CD4-positive, alpha-beta T cell treated with Interleukin-1 beta for 1 hour (primary cell): ENCODE results near the gene CAPN1.
"Not testable (repeated sequence)": the region's sequence is repeated elsewhere in the genome, so short reads cannot be mapped to it uniquely, and the experiment has no call there.

Source experiments
- DNase-seq, 2 donors: peaks; one replicate each; pipeline ENCODE4 v3.0.0-alpha.2; 2020 to 2022

Gene CAPN1

DNA sequence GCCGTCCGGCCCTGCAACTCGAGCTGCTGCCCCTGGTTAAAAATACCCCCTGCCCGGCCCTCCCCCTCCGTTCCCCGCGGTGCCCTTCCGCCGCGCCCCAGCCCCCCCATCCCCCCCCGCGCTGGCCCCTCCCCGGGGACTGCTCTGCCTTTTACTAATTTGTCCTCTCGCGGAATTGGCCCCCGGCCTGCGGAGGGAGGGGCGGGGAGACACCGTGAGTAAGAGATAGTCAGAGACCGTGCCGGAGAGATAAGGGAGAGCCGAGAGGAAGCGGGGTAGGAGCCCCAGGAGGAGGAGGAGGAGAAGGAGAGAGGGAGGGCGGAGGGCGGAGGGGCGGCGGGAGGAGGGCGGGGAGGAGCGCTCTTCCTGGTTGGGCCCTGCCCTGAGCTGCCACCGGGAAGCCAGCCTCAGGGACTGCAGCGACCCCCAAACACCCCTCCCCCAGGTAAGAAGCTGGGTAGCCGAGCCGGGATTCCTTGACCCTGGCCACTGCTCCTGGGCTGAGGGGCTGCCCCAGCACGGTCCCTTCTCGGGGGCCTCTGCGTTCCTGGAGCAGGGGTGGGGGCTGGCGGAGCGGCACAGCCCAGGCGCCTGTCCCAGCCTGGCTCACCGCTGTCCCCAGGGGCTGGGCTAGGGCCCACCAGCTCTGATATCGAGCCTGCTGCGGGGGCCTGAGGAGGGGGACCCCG lies at the start of gene CAPN1:
Gene CAPN1, plus strand, starts transcription at position 360 of the 689 bp plus-strand sequence. CDS start 774 bp downstream, outside the sequence.
- peak; percentile 71 to 80 for DNase-seq

DNA sequence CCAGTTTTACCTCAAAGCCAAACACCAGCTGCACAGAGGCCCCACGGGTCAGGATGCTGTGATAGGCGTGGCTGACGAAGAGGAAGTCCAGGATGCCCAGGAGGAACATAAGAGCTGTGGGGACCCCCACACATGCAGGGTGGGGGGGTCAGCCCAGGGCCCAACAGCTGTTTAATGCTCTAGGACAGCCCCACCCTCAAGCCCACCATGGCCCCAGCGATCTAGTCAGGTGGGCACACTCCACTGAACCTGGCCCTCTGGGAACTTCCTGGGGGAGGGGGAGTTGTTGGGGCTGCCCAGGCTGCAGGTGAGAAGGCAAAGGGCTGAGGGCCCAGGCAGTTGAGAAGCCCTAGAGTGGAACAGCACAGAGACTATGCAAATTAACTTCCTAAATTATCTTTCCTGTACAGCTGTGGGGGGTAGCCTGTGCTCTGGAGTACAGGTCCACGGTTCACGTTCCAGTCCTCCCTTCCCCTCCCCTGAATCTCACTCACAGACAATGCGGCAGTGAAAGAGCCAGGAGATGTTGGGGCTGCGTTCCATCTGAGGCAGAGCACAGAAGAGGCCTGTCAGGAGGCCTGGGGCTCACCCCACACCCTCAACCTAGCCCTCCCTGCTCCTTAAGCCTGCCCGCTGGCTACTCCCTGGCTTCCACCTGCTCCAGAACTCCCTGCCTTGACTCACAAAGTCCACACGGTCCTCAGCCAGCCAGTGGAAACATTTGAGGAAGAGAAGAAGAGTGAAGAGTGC lies 49.3 kb upstream of the CAPN1 start:
- peak in 1 of 2 donors; percentile 63 for DNase-seq

DNA sequence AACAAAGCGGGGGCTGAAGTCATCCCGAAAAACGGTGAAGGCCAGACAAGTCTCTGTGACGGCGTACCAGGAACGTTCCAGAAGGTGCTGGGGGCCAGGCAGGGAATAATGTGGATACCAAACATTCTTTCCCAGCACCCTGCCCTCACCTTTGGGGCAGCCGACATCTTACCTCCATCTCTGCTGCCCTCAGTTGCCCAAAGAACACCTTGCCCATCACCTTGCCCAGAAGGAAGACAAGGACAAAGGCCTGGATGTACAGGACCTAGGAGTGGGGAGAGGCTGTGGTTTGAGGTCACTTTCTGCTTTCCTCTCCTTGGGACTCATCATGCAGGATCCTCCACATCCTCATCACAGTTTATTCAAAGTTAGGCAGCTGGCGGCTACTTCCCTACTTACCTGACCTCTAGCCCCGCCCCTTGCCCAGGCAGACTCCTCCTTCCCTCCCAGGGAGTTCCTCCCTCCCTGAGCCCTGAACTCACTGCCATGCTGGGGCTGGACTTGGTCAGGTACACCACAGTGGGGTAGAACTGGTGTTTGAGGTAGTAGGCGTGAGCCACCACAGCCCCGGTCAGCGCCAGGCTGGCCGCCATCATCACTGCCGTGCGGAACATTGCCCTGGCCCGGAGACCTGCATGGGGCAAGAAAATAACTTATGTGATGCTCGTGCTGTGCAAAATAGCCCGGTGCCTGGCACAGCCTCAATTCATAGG lies 48.6 kb upstream of the CAPN1 start:
- DNase-seq = peak; percentile 55 to 68

DNA sequence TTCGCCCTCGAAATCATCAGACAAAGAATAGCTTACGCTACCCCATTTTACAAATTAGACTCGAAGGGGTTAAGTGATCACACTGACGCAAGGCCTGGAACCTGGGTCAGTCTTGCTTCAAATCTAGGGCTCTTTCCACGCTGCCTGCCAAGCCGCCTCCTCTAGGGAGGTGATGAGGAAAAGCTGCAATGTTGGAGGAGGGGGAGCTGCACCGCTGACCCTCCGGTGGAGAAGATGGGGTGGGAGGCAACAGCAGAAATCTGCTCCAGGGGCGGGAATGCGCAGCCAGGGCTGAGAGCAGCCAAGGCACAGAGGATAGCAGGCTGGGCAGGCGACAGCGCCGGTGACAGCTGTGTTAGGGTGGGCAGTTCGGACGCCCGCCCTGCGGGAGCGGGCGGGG lies 48.0 kb upstream of the CAPN1 start:
- no peak for DNase-seq

DNA sequence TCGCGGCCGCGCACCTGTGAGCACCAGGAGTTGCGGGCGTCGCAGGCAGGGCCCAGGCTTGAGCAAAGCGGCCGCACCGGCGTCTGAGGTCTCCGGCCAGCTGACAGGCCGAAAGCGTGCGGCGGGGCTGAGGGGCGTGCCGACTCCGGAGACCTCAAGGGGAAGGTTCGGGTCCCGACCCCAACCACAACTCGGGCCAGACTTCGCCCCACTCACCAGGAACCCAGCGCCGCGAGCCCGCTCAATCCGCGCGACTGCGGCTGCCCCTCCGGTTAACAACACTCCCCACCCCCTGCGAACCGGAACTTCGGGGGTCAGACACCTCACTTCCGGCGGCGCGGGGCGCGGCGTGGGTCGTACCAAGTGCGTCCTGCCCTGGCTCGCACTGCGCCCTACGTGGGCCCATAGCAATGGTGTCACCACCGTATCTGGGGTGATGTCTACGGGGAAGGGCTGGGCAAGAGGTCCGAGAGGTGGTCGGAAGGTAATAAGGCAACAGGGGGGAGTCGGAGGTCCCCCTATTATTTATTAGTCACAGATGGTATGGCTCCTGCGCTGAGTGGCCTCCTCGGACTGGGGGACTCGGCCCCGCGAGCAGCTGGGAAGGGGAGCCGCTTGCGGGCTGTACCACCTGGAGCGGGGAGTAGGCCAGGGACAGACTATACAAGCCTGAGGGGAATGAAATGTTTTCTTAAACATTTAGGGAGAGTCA lies 47.3 kb upstream of the CAPN1 start, which contains the start of gene SYVN1:
Gene SYVN1, minus strand, starts transcription at position 280 of the 712 bp plus-strand sequence. CDS start 918 bp downstream, outside the sequence.
- peak; percentile 90 to 93 for DNase-seq

DNA sequence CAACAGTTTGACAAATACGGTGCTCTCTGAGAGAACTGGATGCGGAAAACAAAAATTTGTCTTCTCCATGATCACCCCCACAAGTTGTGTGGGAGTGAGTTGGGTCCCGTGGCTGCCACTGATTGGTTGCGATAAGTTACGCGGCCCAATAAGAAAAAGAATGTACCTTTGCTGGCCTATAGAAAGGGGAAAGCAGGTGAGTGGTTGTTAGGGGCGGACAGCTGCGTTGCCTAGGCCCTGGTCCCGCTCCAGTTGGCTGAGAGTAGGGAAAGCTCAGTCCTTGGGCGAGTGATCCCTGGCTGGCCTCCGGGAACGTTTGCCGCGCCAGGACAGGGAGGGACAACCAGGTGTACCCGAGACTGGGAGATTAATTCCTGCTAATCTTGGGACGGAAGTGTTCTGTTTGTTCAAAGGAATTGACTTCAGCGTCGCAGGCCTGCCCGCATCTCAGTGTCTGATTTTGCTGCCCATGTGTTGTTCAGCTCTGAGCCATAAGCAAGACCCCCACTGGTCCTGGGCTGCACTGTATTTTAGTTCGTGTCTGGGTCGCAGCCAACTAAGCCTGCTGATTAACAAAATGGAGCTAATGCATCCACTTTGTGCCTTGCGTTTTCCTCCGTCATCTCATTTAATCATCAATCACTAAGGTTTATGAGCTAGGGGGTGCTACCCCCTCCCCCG lies 46.6 kb upstream of the CAPN1 start:
- DNase-seq = peak; percentile 91 to 93

DNA sequence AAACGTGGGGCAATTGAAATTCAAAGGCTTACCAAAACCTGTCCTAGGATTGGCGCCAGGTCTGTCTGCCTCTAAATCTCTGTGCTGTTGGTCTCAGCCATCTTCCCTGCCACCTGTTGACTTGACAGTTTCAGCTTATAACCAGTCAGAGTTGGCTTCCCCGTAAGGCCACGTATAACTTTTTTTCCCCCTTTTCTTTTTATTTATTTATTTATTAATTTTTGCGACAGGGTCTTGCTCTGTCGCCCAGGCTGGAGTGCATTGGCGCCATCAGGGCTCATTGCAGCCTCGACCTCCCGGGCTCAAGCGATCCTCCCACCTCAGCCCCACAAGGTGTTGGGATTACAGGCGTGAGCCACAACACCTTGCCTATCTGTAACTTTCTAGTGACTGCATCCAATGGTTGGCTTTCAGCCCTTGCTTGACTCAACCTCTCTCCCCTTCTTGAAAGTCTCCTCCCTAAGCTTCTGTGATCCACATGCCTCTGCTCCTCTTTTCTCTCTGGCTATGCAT lies 46.0 kb upstream of the CAPN1 start:
- DNase-seq = no peak

DNA sequence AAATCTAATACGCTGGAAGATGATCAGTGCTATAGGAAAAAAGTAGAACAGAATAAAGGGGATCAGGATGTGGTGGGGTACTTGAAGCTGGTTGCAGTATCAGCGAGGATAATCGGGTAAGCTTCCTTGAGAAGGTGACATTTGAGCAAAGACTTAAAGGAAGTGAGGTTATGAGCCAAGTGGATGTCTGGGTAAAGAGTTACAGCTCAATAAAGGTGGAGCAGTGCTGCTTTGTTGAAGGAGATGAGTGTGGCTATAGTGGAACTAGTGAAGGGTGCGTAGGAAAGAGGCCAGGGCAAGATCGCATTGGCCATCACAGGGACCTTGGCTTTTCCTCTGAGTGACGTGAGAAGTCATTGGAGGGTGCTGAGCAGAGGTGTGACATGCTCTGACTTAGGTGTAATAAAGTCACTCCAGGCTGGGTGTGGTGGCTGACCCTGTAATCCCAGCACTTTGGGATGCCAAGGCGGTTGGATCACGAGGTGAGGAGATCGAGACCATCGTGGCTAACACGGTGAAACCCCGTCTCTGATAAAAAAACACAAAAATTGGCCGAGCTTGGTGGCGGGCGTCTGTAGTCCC lies 45.1 kb upstream of the CAPN1 start:
- no peak for DNase-seq

DNA sequence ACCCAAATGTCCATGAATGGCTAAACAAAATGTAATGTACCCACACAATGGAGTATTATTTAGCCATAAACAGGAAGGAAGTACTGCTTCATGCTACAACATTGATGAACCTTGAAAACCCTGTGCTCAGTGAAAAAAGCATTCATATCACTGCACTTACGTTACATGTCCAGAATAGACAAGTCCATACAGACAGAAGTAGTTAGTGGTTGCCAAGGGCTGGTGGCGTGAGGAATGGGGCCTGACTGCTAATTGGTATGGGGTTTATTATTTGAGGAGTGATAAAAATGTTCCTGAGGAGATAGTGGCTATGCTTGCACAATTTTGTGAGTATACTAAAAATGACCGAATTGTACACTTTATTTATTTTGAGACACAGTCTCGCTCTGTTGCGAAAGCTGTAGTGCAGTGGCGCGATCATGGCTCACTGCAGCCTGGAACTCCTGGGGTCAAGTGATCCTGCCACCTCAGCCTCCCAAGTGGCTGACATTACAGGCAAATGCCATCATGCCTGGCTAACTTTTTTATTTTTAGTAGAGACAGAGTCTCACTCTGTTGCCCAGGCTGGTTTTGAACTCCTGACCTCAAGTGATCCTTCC lies 39.7 kb upstream of the CAPN1 start:
- no peak for DNase-seq

DNA sequence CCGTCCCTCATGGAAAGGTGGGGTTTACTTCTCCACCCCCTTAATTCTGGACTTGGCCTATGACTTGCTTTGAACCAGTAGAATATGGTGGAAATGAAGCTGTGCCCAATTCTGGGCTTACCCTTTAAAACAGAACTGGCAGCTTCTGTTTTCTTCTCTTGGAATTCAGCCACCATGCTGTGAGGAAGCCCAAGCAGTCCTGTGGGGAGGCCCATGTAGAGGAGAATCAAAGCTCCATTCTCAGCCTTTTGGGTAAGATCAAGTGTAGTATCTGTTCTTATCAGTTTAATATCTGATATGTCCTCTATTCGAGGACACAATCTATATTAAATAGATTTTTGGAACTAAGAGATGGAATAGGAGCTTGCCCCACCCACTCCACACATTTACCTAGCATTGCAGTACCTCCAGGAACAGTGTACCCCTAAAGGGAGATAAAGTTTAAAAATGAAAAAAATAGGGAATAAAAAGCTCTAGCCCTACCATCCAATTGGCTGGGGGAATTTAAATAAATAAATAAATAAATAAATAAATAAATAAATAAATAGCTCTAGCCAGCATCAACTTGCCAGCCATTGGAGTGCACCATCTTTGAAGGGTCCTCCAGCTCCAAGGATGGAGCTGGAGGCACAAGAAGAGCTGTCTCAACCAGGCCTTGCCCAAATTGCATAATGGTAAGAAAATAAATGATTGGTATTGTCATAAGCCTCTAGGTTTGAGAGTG lies 34.2 kb upstream of the CAPN1 start:
- DNase-seq = no peak

DNA sequence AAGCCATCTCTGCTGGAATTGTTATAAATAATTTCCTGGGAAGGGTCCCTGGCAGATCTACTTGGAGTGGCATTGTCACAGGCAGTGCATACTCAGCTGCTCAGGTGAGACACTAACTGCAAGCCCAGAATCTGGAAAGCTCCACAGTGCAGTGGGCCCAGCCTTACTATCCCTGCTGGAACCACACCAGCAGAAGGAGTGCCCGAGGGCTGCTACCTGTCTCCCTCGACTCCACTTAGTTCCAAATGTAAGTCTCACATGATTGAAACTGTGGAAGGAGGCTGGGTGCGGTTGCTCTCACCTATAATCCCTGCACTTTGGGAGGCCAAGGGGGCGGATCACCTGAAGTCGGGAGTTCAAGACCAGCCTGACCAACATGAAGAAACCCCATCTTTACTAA lies 33.1 kb upstream of the CAPN1 start:
- no peak for DNase-seq

DNA sequence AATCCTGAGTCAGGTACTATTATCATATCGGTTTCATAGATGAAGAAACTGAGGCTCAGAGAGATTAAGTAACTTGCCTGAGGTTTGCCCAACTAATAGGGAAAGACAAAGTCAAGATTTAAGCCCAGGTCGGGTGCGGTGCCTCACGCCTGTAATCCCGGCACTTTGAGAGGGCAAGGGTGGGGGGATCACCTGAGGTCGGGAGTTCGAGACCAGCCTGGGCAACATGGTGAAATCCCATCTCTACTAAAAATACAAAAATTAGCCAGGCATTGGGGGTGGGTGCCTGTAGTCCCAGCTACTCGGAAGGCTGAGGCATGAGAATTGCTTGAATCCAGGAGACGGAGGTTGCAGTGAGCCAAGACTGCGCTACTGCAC lies 31.6 kb upstream of the CAPN1 start:
- DNase-seq = not testable (repeated sequence)

DNA sequence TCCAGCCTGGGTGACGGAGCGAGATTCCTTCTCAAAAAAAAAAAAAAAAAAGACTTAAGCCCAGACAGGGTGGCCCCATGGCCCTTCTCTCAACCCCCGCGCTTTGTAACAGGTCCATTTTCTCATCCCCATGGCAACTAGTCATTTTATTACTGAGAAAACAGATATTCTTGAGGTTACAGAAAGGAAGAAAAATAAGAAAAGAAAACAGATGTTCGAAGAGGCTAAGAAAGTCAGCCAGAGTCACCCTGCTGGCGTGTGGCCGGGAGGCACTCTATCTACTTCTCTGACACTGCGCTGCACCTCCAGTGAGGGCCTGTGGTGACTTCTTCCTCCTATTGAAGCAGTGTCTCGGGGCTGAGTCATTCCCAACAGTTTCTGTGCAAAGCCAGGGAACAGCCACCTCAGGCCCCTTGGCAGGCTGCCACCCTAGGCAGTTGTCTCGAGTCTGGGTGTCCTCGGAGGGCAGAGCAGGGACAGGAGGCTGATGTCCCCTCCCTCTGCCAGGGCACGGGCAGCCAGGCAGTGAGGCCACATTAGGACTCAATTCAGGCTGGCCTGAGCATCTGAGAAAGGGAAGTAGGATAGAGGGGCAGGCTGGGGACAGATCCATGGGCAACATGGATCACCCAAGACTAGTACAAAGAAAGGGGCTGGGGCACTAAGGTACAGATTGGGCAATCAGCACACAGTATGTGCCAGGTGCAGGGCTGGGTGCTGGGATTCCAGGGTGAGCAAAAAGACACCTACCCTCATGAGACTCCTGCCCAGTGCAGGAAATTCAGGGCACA lies 31.0 kb upstream of the CAPN1 start:
- peak in 1 of 2 donors; percentile 79 for DNase-seq

DNA sequence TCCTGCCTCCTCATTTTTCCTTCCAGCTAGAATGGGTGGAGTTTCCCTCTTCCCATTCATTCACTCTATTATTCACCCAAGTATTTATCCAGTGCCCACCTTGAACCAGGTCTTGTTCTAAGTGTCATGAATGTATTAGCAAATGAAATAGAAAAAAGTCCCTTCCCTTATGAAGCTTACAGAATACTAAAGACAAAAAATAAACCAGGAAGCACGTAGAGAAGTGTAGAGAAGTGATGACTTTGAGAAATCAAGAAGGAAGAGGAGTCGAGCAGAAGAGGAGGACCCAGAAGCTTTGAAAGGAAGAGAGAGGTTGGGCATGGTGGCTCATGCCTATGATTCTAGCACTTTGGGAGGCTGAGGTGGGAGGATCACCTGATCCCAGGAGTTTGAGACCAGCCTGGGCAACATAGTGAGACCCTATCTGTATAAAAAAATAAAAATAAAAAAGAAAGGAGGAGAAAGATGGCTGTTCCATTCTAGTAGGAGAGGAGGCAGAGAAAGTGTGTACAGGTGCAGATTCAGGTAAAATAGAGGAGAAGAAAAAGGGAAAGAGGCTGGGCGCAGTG lies 30.3 kb upstream of the CAPN1 start:
- DNase-seq = no peak

DNA sequence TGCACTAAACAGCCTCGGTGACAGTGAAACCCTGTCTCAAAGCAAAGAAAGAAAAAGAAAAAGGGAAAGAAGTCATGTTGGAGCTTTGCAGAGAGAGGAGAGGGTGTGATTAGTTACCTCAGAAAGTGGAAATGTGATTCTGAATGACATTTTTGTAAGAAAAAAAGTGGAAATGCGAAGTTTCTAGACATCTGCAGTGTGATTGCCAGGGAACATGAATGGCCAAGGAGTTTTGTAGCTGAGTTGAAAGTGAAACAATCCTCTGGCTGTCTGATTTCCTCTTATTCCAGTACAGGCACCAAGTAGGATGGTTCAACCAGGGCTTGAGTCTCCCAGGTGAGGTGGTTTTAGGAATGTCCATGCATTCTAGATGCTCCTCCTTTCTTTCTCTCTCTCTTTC lies 29.6 kb upstream of the CAPN1 start:
- DNase-seq = no peak

DNA sequence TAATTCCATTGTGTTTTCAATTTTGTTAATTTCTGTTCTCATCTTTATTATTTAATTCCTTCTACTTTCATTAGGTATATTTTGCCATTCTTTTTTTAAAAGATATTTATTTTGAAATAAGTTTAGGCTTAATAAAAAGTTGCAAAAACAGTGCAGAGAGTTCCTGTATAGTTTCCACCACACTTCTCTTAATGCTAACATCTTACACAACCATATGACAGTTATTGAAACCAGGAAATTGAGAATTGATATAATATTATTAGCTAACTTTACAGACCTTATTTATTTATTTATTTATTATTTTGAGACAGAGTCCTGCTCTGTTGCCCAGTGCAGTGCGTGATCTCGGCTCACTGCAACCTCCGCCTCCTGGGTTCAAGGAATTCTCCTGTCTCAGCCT lies 25.5 kb upstream of the CAPN1 start:
- no peak for DNase-seq

DNA sequence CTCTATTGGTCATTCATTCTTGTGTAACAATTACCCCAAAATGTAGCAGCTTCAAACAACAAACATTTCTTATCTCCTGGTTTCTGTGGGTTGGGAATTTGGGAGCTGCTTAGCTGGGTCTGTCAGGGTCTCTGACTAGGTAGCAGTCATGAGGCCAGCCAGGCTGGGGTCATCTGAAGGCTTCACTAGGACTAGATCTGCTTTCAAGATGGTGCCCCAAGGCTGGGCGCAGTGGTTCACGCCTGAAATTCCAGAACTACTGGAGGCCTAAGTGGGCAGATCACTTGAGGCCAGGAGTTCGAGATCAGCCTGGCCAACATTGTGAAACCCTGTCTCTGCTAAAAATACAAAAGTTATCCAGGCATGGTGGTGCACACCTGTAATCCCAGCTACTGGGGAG lies 24.8 kb upstream of the CAPN1 start:
- DNase-seq = no peak

DNA sequence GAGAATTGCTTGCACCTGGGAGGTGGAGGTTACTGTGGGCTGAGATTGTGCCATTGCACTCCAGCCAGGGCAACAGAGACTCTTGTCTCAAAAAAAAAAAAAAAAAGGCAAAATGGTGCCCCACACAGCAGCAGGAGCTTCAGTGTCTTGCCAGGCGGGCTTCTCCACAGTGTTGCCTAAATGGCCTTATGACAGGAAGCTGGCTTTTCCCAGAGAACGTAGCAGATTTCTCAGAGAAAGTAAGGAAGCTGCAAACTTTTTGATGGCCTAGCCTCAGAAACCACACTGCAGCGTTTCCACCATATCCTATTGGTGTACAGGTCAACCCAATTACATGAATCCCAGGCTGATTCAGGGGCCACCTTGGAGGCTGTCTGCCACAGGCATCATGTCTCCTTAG lies 24.4 kb upstream of the CAPN1 start:
- no peak for DNase-seq

DNA sequence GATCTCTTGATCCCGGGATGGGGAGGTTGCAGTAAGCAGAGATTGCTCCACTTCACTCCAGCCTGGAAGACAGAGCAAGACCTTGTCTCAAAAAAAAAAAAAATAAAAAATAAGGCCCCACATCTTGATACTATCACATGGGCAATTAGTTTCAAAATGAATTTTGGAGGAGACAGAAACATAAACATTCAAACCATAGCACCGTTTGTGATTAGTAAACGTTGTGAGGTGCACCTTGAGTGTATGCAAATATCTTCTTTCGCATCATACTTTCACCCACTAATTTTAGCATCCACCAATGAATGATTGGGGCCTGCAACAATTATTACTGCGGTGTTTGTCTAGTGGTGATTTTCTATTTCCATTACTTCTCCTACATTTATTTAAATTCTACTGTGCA lies 22.7 kb upstream of the CAPN1 start:
- no peak for DNase-seq

DNA sequence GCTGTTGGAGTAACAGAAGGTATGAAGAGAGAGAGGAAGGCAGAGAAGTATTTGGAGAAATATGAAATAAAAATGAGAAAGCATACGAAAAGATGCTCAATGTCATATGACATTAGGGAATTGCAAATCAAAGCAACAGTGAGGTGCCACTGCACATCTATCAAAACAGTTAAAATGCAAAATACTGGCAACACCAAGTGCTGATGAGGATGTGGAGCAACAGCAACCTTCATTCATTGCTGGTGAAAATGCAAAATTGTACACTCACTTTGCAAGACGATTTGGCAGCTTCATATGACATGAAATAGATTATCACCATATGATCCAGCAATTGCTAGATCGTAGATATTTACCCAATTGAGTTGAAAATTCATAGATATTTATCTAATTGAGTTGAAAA lies 21.1 kb upstream of the CAPN1 start:
- DNase-seq = no peak
